ENCODE measurements around the gene BCKDK. TPM values are rescaled to one million over a fixed set of nuclear protein-coding genes. Genes with fewer than 3 reads are reported as not detected.

Gene BCKDK
- total RNA-seq, 1 experiment from 2014 or later = 49.3 TPM

- Mint-ChIP-seq H3K4me3 (ENCODE audit: low read depth, unreplicated experiment) (peak overlapping the region; percentile 64), H3K4me1 (ENCODE audit: low read depth, unreplicated experiment) (peaks cover 38% of the 10 kb centered on the region), H3K36me3 (ENCODE audit: insufficient read depth, unreplicated experiment) (peaks cover 49% of the 10 kb centered on the region), H3K27me3 (ENCODE audit: unreplicated experiment) (no peaks in the 10 kb centered on the region), H3K27ac (ENCODE audit: unreplicated experiment) (peak overlapping the region; percentile 74), H3K9me3 (ENCODE audit: low read depth, unreplicated experiment) (no peaks in the 10 kb centered on the region)
- TSS peak; percentile 46 for BruUV-seq (replicated peaks)
- intact Hi-C loops (cut with micrococcal nuclease; ENCODE audit: unreplicated experiment) = loop anchor here (5.0 kb wide), 1 partner anchor 38 kb away; no protein-coding TSS in a partner anchor
- CTCF ChIA-PET = no interaction called here
- TF ChIP-seq, protein P1, sequence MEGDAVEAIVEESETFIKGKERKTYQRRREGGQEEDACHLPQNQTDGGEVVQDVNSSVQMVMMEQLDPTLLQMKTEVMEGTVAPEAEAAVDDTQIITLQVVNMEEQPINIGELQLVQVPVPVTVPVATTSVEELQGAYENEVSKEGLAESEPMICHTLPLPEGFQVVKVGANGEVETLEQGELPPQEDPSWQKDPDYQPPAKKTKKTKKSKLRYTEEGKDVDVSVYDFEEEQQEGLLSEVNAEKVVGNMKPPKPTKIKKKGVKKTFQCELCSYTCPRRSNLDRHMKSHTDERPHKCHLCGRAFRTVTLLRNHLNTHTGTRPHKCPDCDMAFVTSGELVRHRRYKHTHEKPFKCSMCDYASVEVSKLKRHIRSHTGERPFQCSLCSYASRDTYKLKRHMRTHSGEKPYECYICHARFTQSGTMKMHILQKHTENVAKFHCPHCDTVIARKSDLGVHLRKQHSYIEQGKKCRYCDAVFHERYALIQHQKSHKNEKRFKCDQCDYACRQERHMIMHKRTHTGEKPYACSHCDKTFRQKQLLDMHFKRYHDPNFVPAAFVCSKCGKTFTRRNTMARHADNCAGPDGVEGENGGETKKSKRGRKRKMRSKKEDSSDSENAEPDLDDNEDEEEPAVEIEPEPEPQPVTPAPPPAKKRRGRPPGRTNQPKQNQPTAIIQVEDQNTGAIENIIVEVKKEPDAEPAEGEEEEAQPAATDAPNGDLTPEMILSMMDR (IDR thresholded peaks at IDR 0.05; ENCODE audit: unreplicated experiment) = no peak
- no peak for DNase-seq
These were observed 790 bp downstream of the BCKDK start for GRCh38 chr16:31108794-31109558.

- Mint-ChIP-seq H3K36me3 (ENCODE audit: insufficient read depth, unreplicated experiment) (peaks cover 55% of the 10 kb centered on the region), H3K4me1 (ENCODE audit: low read depth, unreplicated experiment) (peaks cover 42% of the 10 kb centered on the region), H3K4me3 (ENCODE audit: low read depth, unreplicated experiment) (peak overlapping the region; percentile 64), H3K27ac (ENCODE audit: unreplicated experiment) (peak overlapping the region; percentile 74), H3K27me3 (ENCODE audit: unreplicated experiment) (no peaks in the 10 kb centered on the region), H3K9me3 (ENCODE audit: low read depth, unreplicated experiment) (no peaks in the 10 kb centered on the region)
- BruUV-seq (replicated peaks) = no TSS peak
- CTCF ChIA-PET = no interaction called here
- TF ChIP-seq, protein P1 (IDR thresholded peaks at IDR 0.05; ENCODE audit: unreplicated experiment) = no peak
- no peak for DNase-seq
- intact Hi-C loops (cut with micrococcal nuclease; ENCODE audit: unreplicated experiment) = loop anchor here (5.0 kb wide), 1 partner anchor 38 kb away; no protein-coding TSS in a partner anchor
These were observed 1.4 kb downstream of the BCKDK start for GRCh38 chr16:31109622-31110021.

GRCh38 chr16:31110106-31111034 is 2.2 kb downstream of the BCKDK start:
- peak overlapping the region; percentile 64 for H3K4me3 Mint-ChIP-seq (ENCODE audit: low read depth, unreplicated experiment)
- TF ChIP-seq, protein P1 (IDR thresholded peaks at IDR 0.05; ENCODE audit: unreplicated experiment) = no peak
- DNase-seq = no peak
- no TSS peak for BruUV-seq (replicated peaks)
- CTCF ChIA-PET = no interaction called here
- no peaks in the 10 kb centered on the region for H3K27me3 Mint-ChIP-seq (ENCODE audit: unreplicated experiment)
- H3K36me3 Mint-ChIP-seq (ENCODE audit: insufficient read depth, unreplicated experiment) = peaks cover 62% of the 10 kb centered on the region
- intact Hi-C loops (cut with micrococcal nuclease; ENCODE audit: unreplicated experiment) = no loop called here
- no peaks in the 10 kb centered on the region for H3K9me3 Mint-ChIP-seq (ENCODE audit: low read depth, unreplicated experiment)
- peaks cover 48% of the 10 kb centered on the region for H3K4me1 Mint-ChIP-seq (ENCODE audit: low read depth, unreplicated experiment)
- H3K27ac Mint-ChIP-seq (ENCODE audit: unreplicated experiment) = peak overlapping the region; percentile 74

DNA sequence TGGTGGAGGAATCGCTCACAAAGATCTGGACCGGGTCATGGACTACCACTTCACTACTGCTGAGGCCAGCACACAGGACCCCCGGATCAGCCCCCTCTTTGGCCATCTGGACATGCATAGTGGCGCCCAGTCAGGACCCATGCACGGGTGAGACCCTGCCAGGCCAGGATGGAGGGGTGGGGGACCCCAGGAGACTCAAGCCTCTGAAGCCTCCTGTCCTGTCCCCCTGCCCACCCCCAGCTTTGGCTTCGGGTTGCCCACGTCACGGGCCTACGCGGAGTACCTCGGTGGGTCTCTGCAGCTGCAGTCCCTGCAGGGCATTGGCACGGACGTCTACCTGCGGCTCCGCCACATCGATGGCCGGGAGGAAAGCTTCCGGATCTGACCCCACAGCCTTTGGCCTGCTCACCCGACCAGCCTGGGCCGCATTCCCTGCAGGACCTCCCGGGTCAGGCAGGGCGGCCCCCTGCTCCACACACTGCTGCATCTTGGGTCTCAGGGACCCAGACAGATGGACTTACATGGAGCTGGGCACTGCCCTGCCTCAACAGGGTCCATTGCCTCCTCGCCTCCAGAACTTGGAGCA is 3.8 kb downstream of the BCKDK start:
- no peaks in the 10 kb centered on the region for H3K9me3 Mint-ChIP-seq (ENCODE audit: low read depth, unreplicated experiment)
- BruUV-seq (replicated peaks) = TSS peak; percentile 23
- CTCF ChIA-PET = interaction anchor here (0.6 kb wide), 1 partner anchor 1290 kb away, joined by 3 read pairs; no protein-coding TSS in a partner anchor
- TF ChIP-seq, protein P1 (IDR thresholded peaks at IDR 0.05; ENCODE audit: unreplicated experiment) = no peak
- no peak overlapping the region for H3K27ac Mint-ChIP-seq (ENCODE audit: unreplicated experiment)
- intact Hi-C loops (cut with micrococcal nuclease; ENCODE audit: unreplicated experiment) = no loop called here
- H3K36me3 Mint-ChIP-seq (ENCODE audit: insufficient read depth, unreplicated experiment) = peaks cover 73% of the 10 kb centered on the region
- H3K4me1 Mint-ChIP-seq (ENCODE audit: low read depth, unreplicated experiment) = peaks cover 48% of the 10 kb centered on the region
- no peak for DNase-seq
- no peak overlapping the region for H3K4me3 Mint-ChIP-seq (ENCODE audit: low read depth, unreplicated experiment)
- H3K27me3 Mint-ChIP-seq (ENCODE audit: unreplicated experiment) = no peaks in the 10 kb centered on the region

Data from Calu3 (cell line).